Measurements from ENCODE around the gene NAIP.
"Not testable (repeated sequence)": the region's sequence is repeated elsewhere in the genome, so short reads cannot be mapped to it uniquely, and the experiment has no call there.

NAIP gene, protein sequence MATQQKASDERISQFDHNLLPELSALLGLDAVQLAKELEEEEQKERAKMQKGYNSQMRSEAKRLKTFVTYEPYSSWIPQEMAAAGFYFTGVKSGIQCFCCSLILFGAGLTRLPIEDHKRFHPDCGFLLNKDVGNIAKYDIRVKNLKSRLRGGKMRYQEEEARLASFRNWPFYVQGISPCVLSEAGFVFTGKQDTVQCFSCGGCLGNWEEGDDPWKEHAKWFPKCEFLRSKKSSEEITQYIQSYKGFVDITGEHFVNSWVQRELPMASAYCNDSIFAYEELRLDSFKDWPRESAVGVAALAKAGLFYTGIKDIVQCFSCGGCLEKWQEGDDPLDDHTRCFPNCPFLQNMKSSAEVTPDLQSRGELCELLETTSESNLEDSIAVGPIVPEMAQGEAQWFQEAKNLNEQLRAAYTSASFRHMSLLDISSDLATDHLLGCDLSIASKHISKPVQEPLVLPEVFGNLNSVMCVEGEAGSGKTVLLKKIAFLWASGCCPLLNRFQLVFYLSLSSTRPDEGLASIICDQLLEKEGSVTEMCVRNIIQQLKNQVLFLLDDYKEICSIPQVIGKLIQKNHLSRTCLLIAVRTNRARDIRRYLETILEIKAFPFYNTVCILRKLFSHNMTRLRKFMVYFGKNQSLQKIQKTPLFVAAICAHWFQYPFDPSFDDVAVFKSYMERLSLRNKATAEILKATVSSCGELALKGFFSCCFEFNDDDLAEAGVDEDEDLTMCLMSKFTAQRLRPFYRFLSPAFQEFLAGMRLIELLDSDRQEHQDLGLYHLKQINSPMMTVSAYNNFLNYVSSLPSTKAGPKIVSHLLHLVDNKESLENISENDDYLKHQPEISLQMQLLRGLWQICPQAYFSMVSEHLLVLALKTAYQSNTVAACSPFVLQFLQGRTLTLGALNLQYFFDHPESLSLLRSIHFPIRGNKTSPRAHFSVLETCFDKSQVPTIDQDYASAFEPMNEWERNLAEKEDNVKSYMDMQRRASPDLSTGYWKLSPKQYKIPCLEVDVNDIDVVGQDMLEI (N-terminal part only)

DNA sequence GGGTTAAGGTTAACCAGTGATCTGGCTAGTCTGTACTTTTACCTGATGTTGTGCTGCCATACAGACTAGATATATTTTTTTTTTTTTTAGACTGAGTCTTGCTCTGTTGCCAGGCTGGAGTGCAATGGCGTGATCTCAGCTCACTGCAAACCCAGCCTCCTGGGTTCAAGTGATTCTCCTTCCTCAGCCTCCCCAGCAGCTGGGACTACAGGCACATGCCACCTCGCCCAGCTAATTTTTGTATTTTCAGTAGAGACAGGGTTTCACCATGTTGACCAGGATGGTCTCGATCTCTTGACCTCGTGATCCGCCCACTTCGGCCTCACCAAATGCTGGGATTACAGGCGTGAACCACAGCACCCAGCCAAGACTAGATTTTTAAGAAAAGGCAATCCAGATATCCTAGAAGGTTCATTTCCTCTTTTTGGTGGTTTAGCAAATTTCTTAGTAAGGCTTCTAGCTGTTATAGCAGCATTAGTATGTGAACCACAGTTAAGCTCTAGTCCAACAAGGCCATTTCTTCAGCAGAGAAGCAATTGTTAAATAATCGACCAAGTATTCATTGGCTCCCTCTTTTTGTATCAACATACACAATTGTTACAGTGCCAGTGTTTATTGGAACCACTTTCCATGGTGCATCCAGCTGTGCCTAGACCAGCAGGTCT is at the start of gene NAIP:
NAIP (minus strand) TSS at position 51 of the 665 bp plus-strand sequence. CDS start 12,424 bp downstream, outside the sequence.
- H3K4me3 ChIP-seq (ENCODE audit: low read length); DNase-seq (ENCODE audit: low read depth): not testable (repeated sequence)

DNA sequence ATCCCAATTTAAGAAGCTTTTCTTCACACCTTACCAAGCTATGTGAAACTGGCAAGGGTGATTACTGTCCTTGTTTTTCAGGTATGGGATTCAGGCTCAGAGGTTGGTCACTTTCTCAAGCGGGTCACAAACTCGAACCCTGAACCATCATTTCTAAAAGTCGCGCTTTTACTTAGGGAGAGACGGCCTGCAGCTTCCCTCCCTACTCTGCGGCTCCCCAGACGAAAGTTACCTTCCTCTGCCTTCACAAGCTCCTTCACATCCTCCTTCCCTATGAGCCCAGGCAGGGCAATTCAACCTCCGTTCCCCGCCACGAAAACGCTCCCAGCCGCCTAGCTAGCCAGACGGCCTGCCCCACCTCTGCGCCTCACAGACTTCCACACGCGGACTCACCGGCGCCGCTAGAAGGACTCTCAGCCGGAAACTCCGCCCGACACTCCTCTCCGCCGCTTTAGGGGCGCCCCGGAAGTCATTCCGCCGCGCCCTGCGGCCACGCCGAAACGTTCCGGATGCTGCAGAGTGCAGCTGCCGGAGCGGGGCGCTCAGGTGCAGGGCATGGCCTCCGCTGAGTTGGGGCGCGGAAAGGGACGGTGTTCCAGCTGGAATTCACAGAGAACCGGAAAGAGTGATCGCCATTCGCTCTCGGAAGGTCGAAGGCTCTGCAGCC is 42.3 kb upstream of the NAIP start, which contains the start of gene GTF2H2:
GTF2H2 (minus strand) TSS at position 415 of the 667 bp plus-strand sequence. CDS start 4,913 bp downstream, outside the sequence.
- H3K4me3 ChIP-seq (ENCODE audit: low read length); DNase-seq (ENCODE audit: low read depth): not testable (repeated sequence)

DNA sequence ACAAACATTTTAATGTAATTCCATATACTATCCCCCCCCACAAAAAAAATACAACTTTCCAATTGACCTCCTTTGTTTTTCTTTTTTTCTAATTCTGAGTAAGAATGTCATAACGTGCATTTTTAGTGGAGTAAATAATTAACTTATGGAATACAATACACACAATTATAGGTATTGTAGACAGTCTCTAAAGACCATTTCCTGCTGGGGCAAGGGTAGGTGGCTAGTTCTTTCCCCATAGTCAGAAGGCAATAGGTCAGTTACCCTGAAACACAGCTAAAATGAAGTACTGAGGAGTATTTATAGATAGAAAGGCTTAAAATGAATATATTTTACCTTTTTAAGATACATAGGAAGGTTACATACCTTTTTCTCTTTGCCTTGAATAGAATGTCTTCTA is 36.2 kb upstream of the NAIP start:
- not testable (repeated sequence) for DNase-seq (ENCODE audit: low read depth); H3K4me3 ChIP-seq (ENCODE audit: low read length)

DNA sequence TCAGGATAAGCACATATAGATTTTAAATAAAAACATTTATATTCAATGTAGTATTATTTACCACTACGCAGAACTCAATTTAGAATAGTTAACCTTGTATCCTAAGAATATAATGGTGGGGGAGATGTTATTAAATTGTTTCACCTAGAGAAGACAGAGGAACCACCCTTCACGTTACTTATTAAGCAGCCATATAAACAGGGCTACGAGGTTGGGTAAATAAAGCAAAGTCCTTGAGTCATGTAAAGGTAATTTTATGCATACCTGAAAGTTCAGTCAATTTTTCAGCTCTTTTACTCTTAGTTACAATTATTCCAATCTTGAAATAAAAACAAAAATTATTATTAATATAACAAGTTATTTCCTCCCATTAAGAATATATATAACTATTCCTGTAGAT is 34.3 kb upstream of the NAIP start:
- not testable (repeated sequence) for DNase-seq (ENCODE audit: low read depth); H3K4me3 ChIP-seq (ENCODE audit: low read length)

DNA sequence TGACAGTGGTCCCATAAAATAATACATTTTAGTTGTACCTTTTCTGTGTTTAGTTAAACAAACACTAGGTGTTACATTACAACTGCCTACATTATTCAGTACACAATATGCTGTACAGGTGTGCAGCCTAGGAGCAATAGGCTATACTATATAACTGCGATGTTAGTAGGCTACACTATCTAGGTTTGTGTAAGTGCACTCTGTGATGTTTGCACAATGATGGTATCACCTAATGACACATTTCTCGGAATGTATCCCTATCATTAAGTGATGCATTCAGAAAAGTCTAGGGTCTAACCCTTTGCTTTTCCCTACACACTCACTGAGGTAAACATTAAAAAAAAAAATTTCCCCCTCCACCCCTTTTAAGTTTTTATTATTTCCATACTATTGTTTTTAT is 19.7 kb upstream of the NAIP start:
- not testable (repeated sequence) for H3K4me3 ChIP-seq (ENCODE audit: low read length)

DNA sequence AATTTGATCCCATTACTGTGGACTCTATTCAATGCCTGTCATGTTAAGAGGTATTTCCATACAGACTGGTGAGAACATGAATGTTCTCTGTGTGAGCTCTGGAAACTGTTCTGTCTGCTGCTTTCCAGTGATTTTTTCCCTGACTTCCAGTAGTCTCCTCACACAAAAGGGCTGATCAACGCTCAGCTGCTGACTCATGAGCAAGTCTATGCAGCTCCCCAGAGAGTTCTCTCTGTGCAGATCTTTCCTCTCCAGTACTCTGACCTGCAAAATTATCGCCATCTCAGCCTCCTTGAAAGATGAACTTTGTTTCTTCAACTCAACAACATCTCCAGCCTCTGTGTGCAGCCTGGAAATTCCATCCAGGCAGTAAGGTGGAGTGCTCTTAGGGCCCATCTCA is 19.0 kb upstream of the NAIP start:
- H3K4me3 ChIP-seq (ENCODE audit: low read length); DNase-seq (ENCODE audit: low read depth): not testable (repeated sequence)

More for the DNA sequence above, 19.7 kb upstream of the NAIP start:
- DNase-seq (ENCODE audit: low read depth) = not testable (repeated sequence)

DNA sequence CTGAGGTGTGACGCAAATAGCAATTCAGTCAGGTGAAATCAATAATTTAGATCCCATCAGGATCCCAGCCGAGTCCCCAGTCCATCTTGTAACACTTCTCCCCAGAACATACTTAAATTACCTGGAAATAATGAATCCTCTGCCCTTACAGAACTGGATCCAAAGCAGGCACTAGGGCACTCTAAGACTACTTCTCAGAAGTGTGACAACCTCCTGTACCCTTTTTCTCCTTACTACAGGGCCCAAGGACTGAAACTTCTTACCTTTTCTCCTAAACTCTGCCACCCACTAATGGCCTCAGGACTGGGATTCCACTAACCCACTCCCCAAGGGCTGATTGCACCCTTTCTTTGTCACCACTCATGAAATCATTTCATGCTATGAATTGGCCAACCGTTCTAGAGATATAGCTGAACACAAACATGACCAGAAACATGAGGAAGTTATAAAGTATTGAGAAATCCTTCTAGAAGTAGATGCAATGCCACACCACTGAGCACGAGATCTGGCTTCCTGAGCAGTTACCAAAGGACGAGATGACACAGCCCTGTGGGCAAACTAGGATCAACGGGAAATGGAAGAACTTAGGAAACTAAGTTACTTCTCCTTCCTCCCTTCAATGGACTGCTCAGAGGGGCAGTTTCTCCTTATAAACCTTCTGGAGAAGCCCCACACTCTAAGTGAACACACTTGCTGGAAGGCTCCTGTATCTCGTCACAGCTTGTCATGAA is 6.1 kb upstream of the NAIP start:
- not testable (repeated sequence) for DNase-seq (ENCODE audit: low read depth); H3K4me3 ChIP-seq (ENCODE audit: low read length)

DNA sequence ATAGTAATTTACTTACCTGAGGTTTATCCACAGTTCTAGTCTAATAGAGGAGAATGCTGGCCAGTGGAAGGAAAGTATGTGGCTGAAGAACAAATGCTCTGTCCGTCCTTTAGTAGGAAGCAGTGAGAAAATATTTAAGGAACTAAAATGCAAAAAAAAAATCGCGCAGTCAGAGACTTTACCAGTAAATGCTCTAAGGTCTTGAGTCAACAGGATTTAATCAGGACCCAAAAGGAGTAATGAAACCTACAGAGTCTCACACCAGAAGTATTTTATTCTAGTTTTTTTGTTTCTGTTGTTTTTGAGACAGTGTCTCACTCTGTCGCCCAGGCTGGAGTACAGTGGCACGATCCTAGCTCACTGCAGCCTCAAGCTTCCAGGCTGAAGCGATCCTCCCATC is 4.5 kb downstream of the NAIP start:
- not testable (repeated sequence) for DNase-seq (ENCODE audit: low read depth); H3K4me3 ChIP-seq (ENCODE audit: low read length)

DNA sequence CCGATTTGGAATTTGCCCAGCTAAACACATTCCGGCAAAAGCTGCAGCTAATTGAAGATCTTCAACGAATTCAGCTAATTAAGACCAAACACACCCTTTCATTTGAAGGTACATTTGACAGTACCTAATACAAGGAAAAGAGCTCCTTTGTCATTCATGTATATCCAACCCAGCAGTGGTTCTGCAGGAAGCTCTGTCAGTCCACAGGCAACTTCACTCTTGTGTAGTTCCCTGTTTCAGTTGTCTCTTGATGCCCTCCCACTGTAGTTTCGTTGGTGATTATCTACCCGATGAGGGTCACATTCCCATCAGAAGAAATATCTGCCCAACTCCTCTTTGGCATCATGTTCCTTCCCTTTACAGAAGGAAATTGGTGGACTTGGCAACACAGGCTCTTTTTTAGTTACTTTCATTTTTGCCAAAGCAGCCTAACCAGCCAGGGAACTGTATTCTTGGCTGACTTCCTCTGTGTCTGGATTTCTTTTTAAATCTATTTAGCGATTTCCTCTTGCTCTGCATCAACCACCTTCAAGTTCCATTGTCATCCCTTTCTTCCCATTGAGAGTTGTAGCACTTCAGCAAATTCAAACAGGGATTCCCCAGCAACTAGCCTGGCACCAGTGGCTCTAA is 6.6 kb downstream of the NAIP start:
- H3K4me3 ChIP-seq (ENCODE audit: low read length); DNase-seq (ENCODE audit: low read depth): not testable (repeated sequence)

DNA sequence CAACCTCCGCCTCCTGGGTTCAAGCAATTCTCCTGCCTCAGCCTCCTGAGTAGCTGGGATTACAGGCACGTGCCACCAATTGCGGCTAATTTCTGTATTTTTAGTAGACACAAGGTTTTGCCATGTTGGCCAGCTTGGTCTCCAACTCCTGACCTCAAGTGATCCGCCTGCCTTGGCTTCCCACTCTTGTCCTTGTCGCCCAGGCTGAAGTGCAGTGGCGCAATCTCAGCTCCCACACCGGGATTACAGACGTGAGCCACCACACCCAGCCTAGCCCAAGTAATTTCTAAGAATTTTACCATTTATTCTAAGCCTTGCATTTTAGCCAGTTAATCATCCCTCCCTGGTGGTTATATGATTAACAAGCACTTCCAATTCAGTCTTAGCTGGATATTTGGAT is 11.0 kb downstream of the NAIP start:
- no peak for DNase-seq (ENCODE audit: low read depth)
- H3K4me3 ChIP-seq (ENCODE audit: low read length) = no peak overlapping the region

More for the DNA sequence above, 11.0 kb downstream of the NAIP start:
- TF ChIP-seq, protein P1, sequence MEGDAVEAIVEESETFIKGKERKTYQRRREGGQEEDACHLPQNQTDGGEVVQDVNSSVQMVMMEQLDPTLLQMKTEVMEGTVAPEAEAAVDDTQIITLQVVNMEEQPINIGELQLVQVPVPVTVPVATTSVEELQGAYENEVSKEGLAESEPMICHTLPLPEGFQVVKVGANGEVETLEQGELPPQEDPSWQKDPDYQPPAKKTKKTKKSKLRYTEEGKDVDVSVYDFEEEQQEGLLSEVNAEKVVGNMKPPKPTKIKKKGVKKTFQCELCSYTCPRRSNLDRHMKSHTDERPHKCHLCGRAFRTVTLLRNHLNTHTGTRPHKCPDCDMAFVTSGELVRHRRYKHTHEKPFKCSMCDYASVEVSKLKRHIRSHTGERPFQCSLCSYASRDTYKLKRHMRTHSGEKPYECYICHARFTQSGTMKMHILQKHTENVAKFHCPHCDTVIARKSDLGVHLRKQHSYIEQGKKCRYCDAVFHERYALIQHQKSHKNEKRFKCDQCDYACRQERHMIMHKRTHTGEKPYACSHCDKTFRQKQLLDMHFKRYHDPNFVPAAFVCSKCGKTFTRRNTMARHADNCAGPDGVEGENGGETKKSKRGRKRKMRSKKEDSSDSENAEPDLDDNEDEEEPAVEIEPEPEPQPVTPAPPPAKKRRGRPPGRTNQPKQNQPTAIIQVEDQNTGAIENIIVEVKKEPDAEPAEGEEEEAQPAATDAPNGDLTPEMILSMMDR (conservative IDR thresholded peaks at IDR 0.05; ENCODE audit: low read length) = no peak
